Astrocyte (in vitro differentiated cells and primary cell): ENCODE data around the gene TMEM154. TPM values are rescaled to one million over a fixed set of nuclear protein-coding genes. Genes with fewer than 3 reads are reported as not detected.

Experiments used
- DNase-seq: peaks from one replicate; pipeline ENCODE4 v3.0.0-alpha.2; 2010; ENCODE audit warnings: low read depth
- FAIRE-seq: peaks from 2 replicates; lab custom pipeline; 2011; peaks lifted over from hg19 to GRCh38; lab: Jason Lieb, UNC
- H2AFZ ChIP-seq: 2 replicates; pipeline ENCODE4 v1.6.0; 2012; ENCODE audit warnings: low read depth, low read length, inconsistent platforms
- H3K27ac ChIP-seq: 2 replicates; pipeline ENCODE4 v1.5.1; 2011; ENCODE audit warnings: low read depth, low read length, inconsistent platforms
- H3K27me3 ChIP-seq: 2 replicates; pipeline ENCODE4 v1.6.0; 2011; ENCODE audit warnings: low read length, inconsistent platforms; ENCODE audit not compliant: insufficient read depth
- H3K36me3 ChIP-seq: 2 replicates; pipeline ENCODE4 v1.5.1; 2011; ENCODE audit warnings: low read length, inconsistent platforms; ENCODE audit not compliant: insufficient read depth
- H3K4me1 ChIP-seq: 2 replicates; pipeline ENCODE4 v1.5.1; 2011; ENCODE audit warnings: low read length, inconsistent platforms; ENCODE audit not compliant: insufficient read depth
- H3K4me2 ChIP-seq: 2 replicates; pipeline ENCODE4 v1.6.0; 2012; ENCODE audit warnings: low read length, inconsistent platforms
- H3K4me3 ChIP-seq: 2 replicates; pipeline ENCODE4 v1.5.1; 2011; ENCODE audit warnings: low read depth, mild to moderate bottlenecking, low read length, inconsistent platforms; ENCODE audit not compliant: insufficient read depth
- H3K79me2 ChIP-seq: 2 replicates; pipeline ENCODE4 v1.6.0; 2012; ENCODE audit warnings: mild to moderate bottlenecking, low read length, inconsistent platforms; ENCODE audit not compliant: insufficient read depth
- H3K9ac ChIP-seq: 2 replicates; pipeline ENCODE4 v1.6.0; 2012; ENCODE audit warnings: mild to moderate bottlenecking, low read length, inconsistent platforms
- H3K9me3 ChIP-seq: 2 replicates; pipeline ENCODE4 v1.5.1; 2012; ENCODE audit warnings: low read depth, mild to moderate bottlenecking, low read length, inconsistent platforms; ENCODE audit not compliant: insufficient read depth
- H4K20me1 ChIP-seq: 2 replicates; pipeline ENCODE4 v1.6.0; 2012; ENCODE audit warnings: low read length, inconsistent platforms; ENCODE audit not compliant: insufficient read depth
- H3K27ac Mint-ChIP-seq: one replicate; pipeline ENCODE4 v1.8.0; 2021; ENCODE audit warnings: mild to moderate bottlenecking, mixed read lengths; ENCODE audit not compliant: unreplicated experiment
- H3K27me3 Mint-ChIP-seq: one replicate; pipeline ENCODE4 v1.8.0; 2021; ENCODE audit warnings: low read depth, mixed read lengths; ENCODE audit not compliant: unreplicated experiment
- H3K36me3 Mint-ChIP-seq: one replicate; pipeline ENCODE4 v1.8.0; 2021; ENCODE audit warnings: low read depth, mixed read lengths; ENCODE audit not compliant: unreplicated experiment
- H3K4me1 Mint-ChIP-seq: one replicate; pipeline ENCODE4 v1.8.0; 2021; ENCODE audit warnings: low read depth, mixed read lengths; ENCODE audit not compliant: unreplicated experiment
- H3K4me3 Mint-ChIP-seq: one replicate; pipeline ENCODE4 v1.8.0; 2021; ENCODE audit warnings: mild to moderate bottlenecking, moderate library complexity, mixed read lengths; ENCODE audit not compliant: unreplicated experiment
- H3K9me3 Mint-ChIP-seq: one replicate; pipeline ENCODE4 v1.8.0; 2021; ENCODE audit warnings: mild to moderate bottlenecking, mixed read lengths; ENCODE audit not compliant: unreplicated experiment
- CTCF ChIP-seq: IDR thresholded peaks from 2 replicates; pipeline ENCODE4 v1.5.1; 2011; ENCODE audit warnings: low read depth, mild to moderate bottlenecking, inconsistent platforms, low read length, moderate library complexity; ENCODE audit not compliant: insufficient read depth
- EZH2 ChIP-seq: IDR thresholded peaks from 2 replicates; pipeline ENCODE4 v1.6.1; 2012; ENCODE audit warnings: mild to moderate bottlenecking, low read length, inconsistent platforms; ENCODE audit not compliant: insufficient read depth
- total RNA-seq: library from RNA; stranded (reverse); gene quantifications from 2 replicates; pipeline ENCODE4 v1.2.1, GENCODE V29; 2021

The TMEM154 gene
- total RNA-seq, 1 donor from 2014 or later: 13.2 TPM

GRCh38 chr4:152620915-152621314, 58.9 kb downstream of the TMEM154 start:
- Histone ChIP-seq H3K4me3 (no peak overlapping the region), H2AFZ (no peak overlapping the region), H3K36me3 (no peaks in the 10 kb centered on the region), H3K4me1 (no peaks in the 10 kb centered on the region), H3K9ac (no peak overlapping the region), H4K20me1 (no peaks in the 10 kb centered on the region), H3K27ac (no peak overlapping the region), H3K79me2 (no peaks in the 10 kb centered on the region), H3K27me3 (peaks cover 2% of the 10 kb centered on the region), H3K9me3 (no peaks in the 10 kb centered on the region), H3K4me2 (no peak overlapping the region)
- TF ChIP-seq EZH2 (no peak), CTCF (no peak)
- Mint-ChIP-seq H3K4me3 (no peak overlapping the region), H3K9me3 (no peaks in the 10 kb centered on the region), H3K4me1 (no peaks in the 10 kb centered on the region), H3K27me3 (peaks cover 8% of the 10 kb centered on the region), H3K36me3 (no peaks in the 10 kb centered on the region), H3K27ac (no peak overlapping the region)
- no peak for DNase-seq
- FAIRE-seq: no peak

- Histone ChIP-seq H3K79me2 (no peaks in the 10 kb centered on the region), H3K27me3 (peaks cover 2% of the 10 kb centered on the region), H3K9me3 (no peaks in the 10 kb centered on the region), H3K4me3 (no peak overlapping the region), H3K36me3 (no peaks in the 10 kb centered on the region), H2AFZ (no peak overlapping the region), H3K4me1 (no peaks in the 10 kb centered on the region), H3K9ac (no peak overlapping the region), H4K20me1 (no peaks in the 10 kb centered on the region), H3K4me2 (no peak overlapping the region), H3K27ac (no peak overlapping the region)
- Mint-ChIP-seq H3K27ac (no peak overlapping the region), H3K4me1 (peaks cover 2% of the 10 kb centered on the region), H3K9me3 (no peaks in the 10 kb centered on the region), H3K36me3 (no peaks in the 10 kb centered on the region), H3K27me3 (peaks cover 8% of the 10 kb centered on the region), H3K4me3 (no peak overlapping the region)
- no peak for TF ChIP-seq CTCF
- no peak for TF ChIP-seq EZH2
- DNase-seq: no peak
- FAIRE-seq: no peak
These were observed 59.6 kb downstream of the TMEM154 start for GRCh38 chr4:152620218-152620617.

- no peak overlapping the region for H3K4me3 Mint-ChIP-seq
- Histone ChIP-seq H3K79me2 (no peaks in the 10 kb centered on the region), H3K9me3 (no peaks in the 10 kb centered on the region), H3K27ac (no peak overlapping the region), H3K9ac (no peak overlapping the region), H3K4me1 (no peaks in the 10 kb centered on the region), H3K4me2 (no peak overlapping the region), H4K20me1 (no peaks in the 10 kb centered on the region), H2AFZ (no peak overlapping the region), H3K27me3 (peaks cover 2% of the 10 kb centered on the region), H3K36me3 (no peaks in the 10 kb centered on the region), H3K4me3 (no peak overlapping the region)
- no peak overlapping the region for H3K27ac Mint-ChIP-seq
- H3K9me3 Mint-ChIP-seq: no peaks in the 10 kb centered on the region
- TF ChIP-seq CTCF (no peak), EZH2 (no peak)
- peaks cover 12% of the 10 kb centered on the region for H3K27me3 Mint-ChIP-seq
- no peaks in the 10 kb centered on the region for H3K36me3 Mint-ChIP-seq
- DNase-seq (no peak), FAIRE-seq (no peak)
- peaks cover 2% of the 10 kb centered on the region for H3K4me1 Mint-ChIP-seq
These were observed 60.2 kb downstream of the TMEM154 start for GRCh38 chr4:152619556-152619955.
